Esophagus squamous epithelium (tissue), 5 donors: ENCODE measurements around the gene CHMP4A. TPM values are rescaled to one million over a fixed set of nuclear protein-coding genes. Genes with fewer than 3 reads are reported as not detected.

ENCODE experiments used
- DNase-seq: peaks from one replicate; lab custom pipeline; 2025; lab: John Stamatoyannopoulos, UW
- H3K27ac ChIP-seq, 4 donors: fragments of 200-600 bp; sonication (generic); one replicate each; pipeline ENCODE4 v1.5.1; 2016 to 2019; ENCODE audit warnings: mild to moderate bottlenecking in 1 of 4
- H3K27me3 ChIP-seq, 4 donors: fragments of 200-600 bp; sonication (generic); 1 replicate in 3 of 4; 2 replicates in 1 of 4; pipeline versions ENCODE4 v1.5.1 to v1.6.0; 2017 to 2021; ENCODE audit warnings: antibody characterized with exemption in 1 of 4
- H3K36me3 ChIP-seq, 3 donors: fragments of 200-600 bp; sonication (generic); one replicate each; pipeline ENCODE4 v1.5.1; 2016 to 2019
- H3K4me1 ChIP-seq, 3 donors: fragments of 200-600 bp; sonication (generic); one replicate each; pipeline ENCODE4 v1.5.1; 2017 to 2019
- H3K4me3 ChIP-seq, 4 donors: fragments of 200-600 bp; sonication (generic); 1 replicate in 3 of 4; 2 replicates in 1 of 4; pipeline ENCODE4 v1.5.1; 2016 to 2019; ENCODE audit warnings: mild to moderate bottlenecking in 2 of 4, moderate library complexity in 1 of 4
- H3K9me3 ChIP-seq, 3 donors: fragments of 200-600 bp; sonication (generic); one replicate each; pipeline ENCODE4 v1.5.1; 2016 to 2019
- POLR2A ChIP-seq, 4 donors: fragments of 450-650 bp; IDR thresholded peaks; one replicate each; pipeline ENCODE4 v1.6.1; 2017; ENCODE audit warnings: antibody characterized with exemption in 4 of 4, mild to moderate bottlenecking in 4 of 4, moderate library complexity in 3 of 4
- WGBS, 2 donors: methylation state at CpG; one replicate each; pipeline ENCODE4 v1.1.5; 2018; 5-methylcytosine and 5-hydroxymethylcytosine counted together
- intact Hi-C: fragments of 100-400 bp; cut with DNase I; formaldehyde crosslinking; loops from one replicate; pipeline ENCODE4 v1.15.0; 2022
- total RNA-seq, 4 donors: library from RNA; depleted of rRNA; stranded (reverse); fragments of >200 nt; gene quantifications; one replicate each; pipeline ENCODE4 v1.1.0, GENCODE V29; 2016
- TF ChIP-seq, protein P1 (sequence below), 6 experiments: fragments of 450-650 bp in 4 of 6; fragments of 200-600 bp in 2 of 6; sonication (generic) in 2 of 6; IDR thresholded peaks; one replicate each; pipeline ENCODE4 v1.5.1; 2016 to 2019; ENCODE audit warnings: antibody characterized with exemption in 6 of 6, mild to moderate bottlenecking in 4 of 6, moderate library complexity in 4 of 6
- donor health status: DM: yes; HTN: yes; CAD: no.

The CHMP4A gene
- total RNA-seq, 4 donors from 2014 or later: 23.6 to 80.7 (median 62.8) TPM

DNA sequence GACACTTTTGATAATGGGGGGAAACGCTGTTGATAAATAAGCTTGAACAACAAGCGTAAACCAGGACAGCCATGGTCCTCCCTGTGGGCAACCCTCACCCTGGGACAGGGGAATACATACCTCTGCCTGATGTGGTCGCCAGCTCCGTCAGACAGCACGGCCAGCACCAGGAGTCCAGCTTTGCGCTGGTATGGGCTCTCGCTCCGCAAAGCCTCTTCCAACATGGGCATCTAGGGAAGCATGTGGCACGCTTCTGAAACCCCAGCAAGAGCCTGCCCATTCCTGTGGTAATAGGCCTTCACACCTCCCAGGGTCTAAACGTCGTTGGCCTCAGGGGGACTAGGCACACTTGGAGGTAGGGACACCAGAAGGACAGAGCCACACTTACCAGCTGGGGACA is 27.5 kb downstream of the CHMP4A start:
- no peak for DNase-seq
- Histone ChIP-seq H3K36me3 (peaks cover 29 to 79% (median 37%) of the 10 kb centered on the region in 3 donors), H3K27ac (no peak overlapping the region), H3K4me3 (no peak overlapping the region), H3K9me3 (no peaks in the 10 kb centered on the region), H3K4me1 (peaks cover 3 to 24% (median 15%) of the 10 kb centered on the region in 3 donors), H3K27me3 (no peaks in the 10 kb centered on the region)
- 89% methylated on average over 9 to 11 of the region's 11 CpGs for WGBS, 2 donors
- TF ChIP-seq, protein P1, sequence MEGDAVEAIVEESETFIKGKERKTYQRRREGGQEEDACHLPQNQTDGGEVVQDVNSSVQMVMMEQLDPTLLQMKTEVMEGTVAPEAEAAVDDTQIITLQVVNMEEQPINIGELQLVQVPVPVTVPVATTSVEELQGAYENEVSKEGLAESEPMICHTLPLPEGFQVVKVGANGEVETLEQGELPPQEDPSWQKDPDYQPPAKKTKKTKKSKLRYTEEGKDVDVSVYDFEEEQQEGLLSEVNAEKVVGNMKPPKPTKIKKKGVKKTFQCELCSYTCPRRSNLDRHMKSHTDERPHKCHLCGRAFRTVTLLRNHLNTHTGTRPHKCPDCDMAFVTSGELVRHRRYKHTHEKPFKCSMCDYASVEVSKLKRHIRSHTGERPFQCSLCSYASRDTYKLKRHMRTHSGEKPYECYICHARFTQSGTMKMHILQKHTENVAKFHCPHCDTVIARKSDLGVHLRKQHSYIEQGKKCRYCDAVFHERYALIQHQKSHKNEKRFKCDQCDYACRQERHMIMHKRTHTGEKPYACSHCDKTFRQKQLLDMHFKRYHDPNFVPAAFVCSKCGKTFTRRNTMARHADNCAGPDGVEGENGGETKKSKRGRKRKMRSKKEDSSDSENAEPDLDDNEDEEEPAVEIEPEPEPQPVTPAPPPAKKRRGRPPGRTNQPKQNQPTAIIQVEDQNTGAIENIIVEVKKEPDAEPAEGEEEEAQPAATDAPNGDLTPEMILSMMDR (IDR thresholded peaks at IDR 0.05): no peak
- no peak for TF ChIP-seq POLR2A (IDR thresholded peaks at IDR 0.05)
- intact Hi-C loops: no loop called here

DNA sequence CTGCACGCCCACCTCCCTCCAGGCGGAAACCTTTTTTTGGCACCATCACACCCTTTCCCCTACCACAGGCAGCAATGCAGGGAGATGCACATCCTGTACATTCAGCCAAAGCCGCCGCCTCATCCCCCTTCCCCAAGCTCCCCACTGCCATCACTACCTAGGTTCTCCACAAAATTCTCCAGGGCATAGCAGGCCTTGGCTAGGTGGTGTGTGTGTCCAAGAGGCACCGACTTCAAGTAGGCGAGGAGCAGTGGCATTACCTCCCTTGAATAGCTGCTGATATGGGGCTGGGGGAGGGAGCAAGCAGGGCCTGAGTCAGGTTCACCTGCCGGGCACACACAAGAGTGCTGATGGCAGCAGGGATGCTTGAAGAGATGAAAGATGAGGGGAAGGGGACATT is 28.3 kb downstream of the CHMP4A start:
- H3K4me3 ChIP-seq: no peak overlapping the region
- intact Hi-C loops: no loop called here
- no peak for DNase-seq
- 93 to 96% methylated on average over 3 to 4 of the region's 7 CpGs for WGBS, 2 donors
- TF ChIP-seq, protein P1 (IDR thresholded peaks at IDR 0.05): no peak
- no peak for TF ChIP-seq POLR2A (IDR thresholded peaks at IDR 0.05)
- no peaks in the 10 kb centered on the region for H3K9me3 ChIP-seq
- peaks cover 37 to 80% (median 37%) of the 10 kb centered on the region in 3 donors for H3K36me3 ChIP-seq
- H3K27ac ChIP-seq: no peak overlapping the region
- peaks cover 3 to 31% (median 20%) of the 10 kb centered on the region in 3 donors for H3K4me1 ChIP-seq
- H3K27me3 ChIP-seq: no peaks in the 10 kb centered on the region

- Histone ChIP-seq H3K36me3 (peaks cover 41 to 81% (median 43%) of the 10 kb centered on the region in 3 donors), H3K9me3 (no peaks in the 10 kb centered on the region), H3K27ac (no peak overlapping the region), H3K27me3 (no peaks in the 10 kb centered on the region), H3K4me3 (no peak overlapping the region), H3K4me1 (peaks cover 3 to 34% (median 25%) of the 10 kb centered on the region in 3 donors)
- 84 to 85% methylated on average over 8 to 12 of the region's 19 CpGs for WGBS, 2 donors
- TF ChIP-seq POLR2A (IDR thresholded peaks at IDR 0.05): no peak
- TF ChIP-seq, protein P1 (IDR thresholded peaks at IDR 0.05): no peak
- no peak for DNase-seq
- intact Hi-C loops: no loop called here
Observed at GRCh38 chr14:24184104-24184970, 29.0 kb downstream of the CHMP4A start.

- no peak for DNase-seq
- no peak overlapping the region for H3K4me3 ChIP-seq
- WGBS, 2 donors: 81% methylated on average over 5 of the region's 15 CpGs; no CpG with 5 or more reads in 1 of the 2 donors
- intact Hi-C loops: no loop called here
- no peak for TF ChIP-seq POLR2A (IDR thresholded peaks at IDR 0.05)
- TF ChIP-seq, protein P1 (IDR thresholded peaks at IDR 0.05): no peak
- H3K36me3 ChIP-seq: peaks cover 48 to 94% (median 49%) of the 10 kb centered on the region in 3 donors
- no peak overlapping the region for H3K27ac ChIP-seq
- H3K9me3 ChIP-seq: no peaks in the 10 kb centered on the region
- H3K4me1 ChIP-seq: peaks cover 0 to 23% (median 19%) of the 10 kb centered on the region in 3 donors
- H3K27me3 ChIP-seq: no peaks in the 10 kb centered on the region
Observed at GRCh38 chr14:24183014-24183481, 30.2 kb downstream of the CHMP4A start.
